Measurements from ENCODE around the gene FPR2. TPM values are rescaled to one million over a fixed set of nuclear protein-coding genes. Genes with fewer than 3 reads are reported as not detected.

Gene FPR2
- total and polyA plus RNA-seq, 2 donors (not counting 1 experiment from before 2014, with no cell fraction given) = not detected

DNA sequence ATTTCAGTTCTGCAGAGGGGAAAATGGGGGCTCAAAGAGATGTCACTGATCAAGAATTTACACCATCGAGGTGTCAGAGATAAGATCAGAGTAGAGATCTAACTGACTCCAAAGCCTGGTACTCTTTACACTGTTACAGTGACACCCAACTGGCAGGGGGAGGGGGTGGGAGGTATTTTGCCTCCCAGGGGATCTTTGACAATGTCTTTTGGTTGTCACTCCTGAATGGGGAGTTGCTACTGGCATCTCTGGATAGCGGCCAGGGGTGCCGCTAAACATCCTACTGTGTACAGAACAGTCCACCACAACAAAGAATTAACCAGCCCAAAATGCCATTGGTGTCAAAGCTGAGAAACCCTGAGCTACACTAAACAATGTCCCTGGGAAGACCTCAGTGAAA is 37.1 kb downstream of the FPR2 start:
- no peaks in the 10 kb centered on the region for H3K4me1 ChIP-seq (ENCODE audit: control insufficient read depth in 2 of 2, insufficient read depth in 2 of 2, low read length in 2 of 2)
- POLR2A ChIA-PET = no interaction called here
- H3K4me3 Mint-ChIP-seq = no peak overlapping the region
- no peaks in the 10 kb centered on the region for H3K27me3 ChIP-seq (replicated peaks in 1 of 4; ENCODE audit: control extremely low read depth in 1 of 4, control insufficient read depth in 3 of 4, insufficient read depth in 4 of 4, low read length in 3 of 4)
- TF ChIP-seq, protein P1, sequence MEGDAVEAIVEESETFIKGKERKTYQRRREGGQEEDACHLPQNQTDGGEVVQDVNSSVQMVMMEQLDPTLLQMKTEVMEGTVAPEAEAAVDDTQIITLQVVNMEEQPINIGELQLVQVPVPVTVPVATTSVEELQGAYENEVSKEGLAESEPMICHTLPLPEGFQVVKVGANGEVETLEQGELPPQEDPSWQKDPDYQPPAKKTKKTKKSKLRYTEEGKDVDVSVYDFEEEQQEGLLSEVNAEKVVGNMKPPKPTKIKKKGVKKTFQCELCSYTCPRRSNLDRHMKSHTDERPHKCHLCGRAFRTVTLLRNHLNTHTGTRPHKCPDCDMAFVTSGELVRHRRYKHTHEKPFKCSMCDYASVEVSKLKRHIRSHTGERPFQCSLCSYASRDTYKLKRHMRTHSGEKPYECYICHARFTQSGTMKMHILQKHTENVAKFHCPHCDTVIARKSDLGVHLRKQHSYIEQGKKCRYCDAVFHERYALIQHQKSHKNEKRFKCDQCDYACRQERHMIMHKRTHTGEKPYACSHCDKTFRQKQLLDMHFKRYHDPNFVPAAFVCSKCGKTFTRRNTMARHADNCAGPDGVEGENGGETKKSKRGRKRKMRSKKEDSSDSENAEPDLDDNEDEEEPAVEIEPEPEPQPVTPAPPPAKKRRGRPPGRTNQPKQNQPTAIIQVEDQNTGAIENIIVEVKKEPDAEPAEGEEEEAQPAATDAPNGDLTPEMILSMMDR (IDR thresholded peaks at IDR 0.05) = no peak
- no peak for TF ChIP-seq EZH2 (IDR thresholded peaks at IDR 0.05; ENCODE audit: borderline replicate concordance, insufficient read depth, low read depth, low read length, poor library complexity, severe bottlenecking)
- no peak overlapping the region for H3K4me2 ChIP-seq (replicated peaks; ENCODE audit: low read depth, low read length, poor library complexity, severe bottlenecking)
- WGBS (ENCODE audit: insufficient coverage) = no CpG with 5 or more reads among the region's 3 CpGs
- H3K9me3 ChIP-seq (ENCODE audit: control extremely low read depth in 1 of 3, control insufficient read depth in 2 of 3, insufficient read depth in 1 of 3, low read length in 2 of 3) = peaks cover 0 to 20% (median 0%) of the 10 kb centered on the region in 3 donors
- CTCF ChIA-PET = interaction anchor here (1.0 kb wide), 1 partner anchor 141 kb away, joined by 3 read pairs; no protein-coding TSS in a partner anchor
- intact Hi-C loops (cut with micrococcal nuclease) = no loop called here
- no peak overlapping the region for H3K4me3 ChIP-seq (ENCODE audit: control extremely low read depth in 1 of 5, extremely low read depth in 1 of 5, insufficient read depth in 1 of 5, low read depth in 2 of 5, low read length in 4 of 5)
- H3K36me3 ChIP-seq (replicated peaks in 1 of 2; ENCODE audit: control extremely low read depth in 1 of 2, control insufficient read depth in 1 of 2, extremely low read depth in 1 of 2, insufficient read depth in 2 of 2, low read length in 1 of 2) = no peaks in the 10 kb centered on the region
- peaks cover 13% of the 10 kb centered on the region for H3K27me3 Mint-ChIP-seq
- peaks cover 5% of the 10 kb centered on the region for H3K9me3 Mint-ChIP-seq (ENCODE audit: insufficient read depth)
- no peak overlapping the region for H3K9ac ChIP-seq (ENCODE audit: low read length)
- no peaks in the 10 kb centered on the region for H3K79me2 ChIP-seq (ENCODE audit: control insufficient read depth, insufficient read depth, low read length)
- DNase-seq (no peak), ATAC-seq (ENCODE audit: low read depth) (no peak)
- no peak overlapping the region for H2AFZ ChIP-seq (ENCODE audit: insufficient read depth, low read depth, low read length, poor library complexity, severe bottlenecking)
- no peaks in the 10 kb centered on the region for H3K4me1 Mint-ChIP-seq
- no peak overlapping the region for H3K27ac Mint-ChIP-seq
- H4K20me1 ChIP-seq (ENCODE audit: control insufficient read depth, insufficient read depth, low read length, poor library complexity, severe bottlenecking) = no peaks in the 10 kb centered on the region
- no peak overlapping the region for H3K27ac ChIP-seq (ENCODE audit: low read length in 2 of 2)

DNA sequence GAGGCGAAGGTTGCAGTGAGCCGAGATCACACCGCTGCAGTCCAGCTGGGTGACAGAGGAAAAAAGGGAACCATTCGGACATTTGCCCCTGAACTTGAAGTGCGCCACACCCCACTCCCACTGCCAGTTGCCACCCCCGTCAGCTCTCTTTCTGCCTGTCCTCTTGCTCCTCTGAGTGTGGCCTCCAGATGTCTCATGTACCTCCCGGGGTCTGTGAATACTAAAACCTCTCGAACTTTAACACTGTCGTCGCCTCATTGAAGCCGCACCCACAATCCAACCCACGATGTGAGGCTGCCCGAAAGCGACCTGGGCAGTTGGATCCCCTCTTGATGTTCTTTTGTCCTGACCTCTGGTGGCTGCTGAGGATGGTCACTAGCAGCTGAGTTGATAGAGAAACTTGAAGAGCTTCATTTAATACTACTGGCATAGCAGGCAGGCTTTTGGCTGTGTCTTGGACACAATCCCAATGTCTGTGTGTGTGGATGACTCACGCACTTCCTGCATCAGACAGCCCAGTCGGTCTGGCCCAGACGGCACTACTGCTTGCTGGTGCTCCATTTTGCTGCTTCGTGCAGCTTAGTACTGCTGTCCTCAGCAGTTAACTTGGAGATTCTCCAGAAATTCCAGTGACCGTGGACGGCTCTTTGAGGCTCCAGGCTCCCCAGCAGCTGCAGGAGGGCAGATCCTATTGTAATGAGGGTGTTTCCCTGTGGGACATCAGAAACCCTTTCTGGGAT is 38.2 kb downstream of the FPR2 start:
- Mint-ChIP-seq H3K4me3 (no peak overlapping the region), H3K27me3 (peaks cover 13% of the 10 kb centered on the region), H3K27ac (no peak overlapping the region), H3K9me3 (ENCODE audit: insufficient read depth) (peaks cover 5% of the 10 kb centered on the region), H3K4me1 (peaks cover 5% of the 10 kb centered on the region)
- CTCF ChIA-PET = no interaction called here
- Histone ChIP-seq H3K4me1 (ENCODE audit: control insufficient read depth in 2 of 2, insufficient read depth in 2 of 2, low read length in 2 of 2) (peaks cover 6 to 7% of the 10 kb centered on the region in 2 donors), H3K27me3 (replicated peaks in 1 of 4; ENCODE audit: control extremely low read depth in 1 of 4, control insufficient read depth in 3 of 4, insufficient read depth in 4 of 4, low read length in 3 of 4) (no peaks in the 10 kb centered on the region), H4K20me1 (ENCODE audit: control insufficient read depth, insufficient read depth, low read length, poor library complexity, severe bottlenecking) (no peaks in the 10 kb centered on the region), H3K9ac (ENCODE audit: low read length) (no peak overlapping the region), H3K9me3 (ENCODE audit: control extremely low read depth in 1 of 3, control insufficient read depth in 2 of 3, insufficient read depth in 1 of 3, low read length in 2 of 3) (peaks cover 0 to 20% (median 0%) of the 10 kb centered on the region in 3 donors), H2AFZ (ENCODE audit: insufficient read depth, low read depth, low read length, poor library complexity, severe bottlenecking) (no peak overlapping the region), H3K36me3 (replicated peaks in 1 of 2; ENCODE audit: control extremely low read depth in 1 of 2, control insufficient read depth in 1 of 2, extremely low read depth in 1 of 2, insufficient read depth in 2 of 2, low read length in 1 of 2) (no peaks in the 10 kb centered on the region), H3K27ac (ENCODE audit: low read length in 2 of 2) (no peak overlapping the region), H3K79me2 (ENCODE audit: control insufficient read depth, insufficient read depth, low read length) (no peaks in the 10 kb centered on the region), H3K4me2 (replicated peaks; ENCODE audit: low read depth, low read length, poor library complexity, severe bottlenecking) (no peak overlapping the region), H3K4me3 (ENCODE audit: control extremely low read depth in 1 of 5, extremely low read depth in 1 of 5, insufficient read depth in 1 of 5, low read depth in 2 of 5, low read length in 4 of 5) (no peak overlapping the region)
- ATAC-seq (ENCODE audit: low read depth) = no peak
- WGBS (ENCODE audit: insufficient coverage) = 84% methylated on average over 20 of the region's 20 CpGs
- TF ChIP-seq, protein P1 (IDR thresholded peaks at IDR 0.05) = no peak
- TF ChIP-seq EZH2 (IDR thresholded peaks at IDR 0.05; ENCODE audit: borderline replicate concordance, insufficient read depth, low read depth, low read length, poor library complexity, severe bottlenecking) = no peak
- POLR2A ChIA-PET = no interaction called here
- intact Hi-C loops (cut with micrococcal nuclease) = no loop called here
- DNase-seq = no peak
